ENCODE measurements around the gene RASSF7. TPM values are rescaled to one million over a fixed set of nuclear protein-coding genes. Genes with fewer than 3 reads are reported as not detected.

Gene RASSF7
- total RNA-seq, 1 donor from 2014 or later, result 45.5 TPM

DNA sequence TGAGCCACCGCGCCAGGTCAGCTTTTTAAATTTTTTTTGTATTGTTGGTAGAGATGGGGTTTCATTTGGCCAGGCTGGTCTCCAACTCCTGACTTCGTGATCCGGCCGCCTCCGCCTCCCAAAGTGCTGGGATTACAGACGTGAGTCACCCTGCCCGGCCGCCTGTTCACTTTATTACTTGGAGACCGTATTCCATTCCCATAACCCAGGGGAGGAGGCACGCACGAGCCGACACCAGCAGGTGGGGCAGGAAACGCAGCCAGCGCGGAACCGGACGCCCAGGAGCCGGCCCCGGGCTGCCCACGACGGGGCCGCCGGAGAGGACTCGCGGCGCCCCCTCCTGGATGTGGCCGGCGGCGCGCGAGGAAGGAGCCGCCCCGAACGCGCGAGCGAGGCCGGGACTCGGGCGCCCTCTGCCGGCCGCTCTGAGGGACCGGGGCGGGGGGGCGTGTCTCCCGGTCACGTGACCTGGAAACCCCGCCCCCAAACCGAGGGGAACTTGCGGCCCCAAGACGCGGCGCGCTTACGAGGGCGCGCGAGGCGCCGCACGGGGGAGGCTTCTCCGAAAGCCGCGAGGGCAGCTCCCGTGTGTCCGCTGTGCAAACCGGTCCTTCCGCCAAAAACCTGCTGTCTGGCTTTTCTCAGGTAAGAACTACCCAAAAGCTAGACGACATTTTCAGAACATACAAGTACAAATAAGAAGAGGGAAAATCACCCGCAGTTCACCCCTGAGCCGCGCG lies 42.1 kb upstream of the RASSF7 start:
- no peaks in the 10 kb centered on the region for H3K27me3 ChIP-seq (ENCODE audit: control insufficient read depth, insufficient read depth, low read length)
- H3K36me3 ChIP-seq (ENCODE audit: control insufficient read depth, insufficient read depth, low read length), result no peaks in the 10 kb centered on the region
- DNase-seq (ENCODE audit: low read depth) (peak; percentile 93), FAIRE-seq (no peak)
- TF ChIP-seq, protein P1, sequence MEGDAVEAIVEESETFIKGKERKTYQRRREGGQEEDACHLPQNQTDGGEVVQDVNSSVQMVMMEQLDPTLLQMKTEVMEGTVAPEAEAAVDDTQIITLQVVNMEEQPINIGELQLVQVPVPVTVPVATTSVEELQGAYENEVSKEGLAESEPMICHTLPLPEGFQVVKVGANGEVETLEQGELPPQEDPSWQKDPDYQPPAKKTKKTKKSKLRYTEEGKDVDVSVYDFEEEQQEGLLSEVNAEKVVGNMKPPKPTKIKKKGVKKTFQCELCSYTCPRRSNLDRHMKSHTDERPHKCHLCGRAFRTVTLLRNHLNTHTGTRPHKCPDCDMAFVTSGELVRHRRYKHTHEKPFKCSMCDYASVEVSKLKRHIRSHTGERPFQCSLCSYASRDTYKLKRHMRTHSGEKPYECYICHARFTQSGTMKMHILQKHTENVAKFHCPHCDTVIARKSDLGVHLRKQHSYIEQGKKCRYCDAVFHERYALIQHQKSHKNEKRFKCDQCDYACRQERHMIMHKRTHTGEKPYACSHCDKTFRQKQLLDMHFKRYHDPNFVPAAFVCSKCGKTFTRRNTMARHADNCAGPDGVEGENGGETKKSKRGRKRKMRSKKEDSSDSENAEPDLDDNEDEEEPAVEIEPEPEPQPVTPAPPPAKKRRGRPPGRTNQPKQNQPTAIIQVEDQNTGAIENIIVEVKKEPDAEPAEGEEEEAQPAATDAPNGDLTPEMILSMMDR (IDR thresholded peaks at IDR 0.05; ENCODE audit: insufficient read depth, low read length, severe bottlenecking), result peak; percentile 86
- H3K4me3 ChIP-seq (ENCODE audit: low read depth, low read length), result peak overlapping the region; percentile 2

DNA sequence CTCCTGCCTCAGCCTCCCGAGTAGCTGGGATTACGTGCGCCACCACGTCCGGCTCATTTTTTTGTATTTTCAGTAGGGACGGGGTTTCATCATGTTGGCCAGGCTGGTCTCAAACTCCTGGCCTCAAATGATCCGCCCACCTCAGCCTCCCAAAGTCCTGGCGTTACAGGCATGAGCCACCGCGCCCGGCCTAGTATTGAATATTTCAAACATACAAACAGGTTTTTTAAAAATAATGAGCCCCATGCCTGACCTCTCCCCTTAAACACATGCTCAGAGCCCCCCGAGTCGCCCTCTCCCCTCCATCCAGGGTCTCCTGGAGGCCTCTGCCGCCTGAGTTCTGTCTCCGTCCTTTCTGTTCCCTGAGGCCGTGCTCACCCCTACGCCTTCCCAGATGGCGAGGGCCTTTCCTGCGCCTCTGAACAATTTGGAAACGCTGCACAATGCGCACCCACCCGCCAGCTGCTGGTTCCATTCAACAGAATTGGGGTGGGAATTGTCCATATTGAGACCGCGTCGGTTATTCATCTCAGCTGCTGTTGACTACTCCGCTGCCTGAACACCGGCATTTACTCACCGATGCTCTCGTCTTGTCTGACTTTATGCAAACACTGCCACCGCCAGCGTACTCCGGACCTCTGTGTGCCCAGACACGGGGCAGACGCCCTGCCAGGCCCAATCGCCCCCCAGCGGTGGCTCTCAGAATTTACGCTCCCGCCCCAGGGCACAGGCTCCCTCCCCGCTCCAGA lies 40.2 kb upstream of the RASSF7 start:
- FAIRE-seq, result no peak

DNA sequence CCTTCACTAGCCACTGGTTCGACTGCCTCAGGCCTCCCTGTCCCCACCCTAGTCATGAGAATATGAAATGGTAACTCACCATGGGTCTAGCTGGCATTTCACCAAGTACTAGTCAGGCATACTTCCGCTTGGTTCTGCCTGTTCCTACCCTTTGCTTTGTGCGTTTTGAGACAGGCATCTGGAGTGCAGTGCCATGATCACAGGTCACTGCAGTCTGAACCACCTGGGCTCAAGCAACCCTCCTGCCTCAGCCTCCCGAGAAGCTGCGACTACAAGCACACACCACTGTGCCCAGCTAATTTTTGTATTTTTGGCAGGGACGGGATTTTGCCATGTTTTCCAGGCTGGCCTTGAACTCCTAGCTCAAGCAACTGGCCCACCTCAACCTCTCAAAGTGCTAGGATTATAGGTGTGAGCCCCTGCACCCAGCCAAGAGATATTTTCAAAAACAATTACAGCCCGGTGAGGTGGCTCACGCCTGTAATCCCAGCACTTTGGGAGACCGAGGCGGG lies 39.5 kb upstream of the RASSF7 start:
- Histone ChIP-seq H3K4me3 (ENCODE audit: low read depth, low read length) (no peak overlapping the region), H3K27me3 (ENCODE audit: control insufficient read depth, insufficient read depth, low read length) (no peaks in the 10 kb centered on the region), H3K36me3 (ENCODE audit: control insufficient read depth, insufficient read depth, low read length) (no peaks in the 10 kb centered on the region)
- FAIRE-seq, result no peak
- no peak for DNase-seq (ENCODE audit: low read depth)
- TF ChIP-seq, protein P1 (IDR thresholded peaks at IDR 0.05; ENCODE audit: insufficient read depth, low read length, severe bottlenecking), result no peak

More for the DNA sequence above, 40.2 kb upstream of the RASSF7 start:
- TF ChIP-seq, protein P1 (IDR thresholded peaks at IDR 0.05; ENCODE audit: insufficient read depth, low read length, severe bottlenecking), result peak; percentile 2
- H3K4me3 ChIP-seq (ENCODE audit: low read depth, low read length), result no peak overlapping the region
- no peaks in the 10 kb centered on the region for H3K36me3 ChIP-seq (ENCODE audit: control insufficient read depth, insufficient read depth, low read length)
- no peaks in the 10 kb centered on the region for H3K27me3 ChIP-seq (ENCODE audit: control insufficient read depth, insufficient read depth, low read length)
- DNase-seq (ENCODE audit: low read depth), result no peak

DNA sequence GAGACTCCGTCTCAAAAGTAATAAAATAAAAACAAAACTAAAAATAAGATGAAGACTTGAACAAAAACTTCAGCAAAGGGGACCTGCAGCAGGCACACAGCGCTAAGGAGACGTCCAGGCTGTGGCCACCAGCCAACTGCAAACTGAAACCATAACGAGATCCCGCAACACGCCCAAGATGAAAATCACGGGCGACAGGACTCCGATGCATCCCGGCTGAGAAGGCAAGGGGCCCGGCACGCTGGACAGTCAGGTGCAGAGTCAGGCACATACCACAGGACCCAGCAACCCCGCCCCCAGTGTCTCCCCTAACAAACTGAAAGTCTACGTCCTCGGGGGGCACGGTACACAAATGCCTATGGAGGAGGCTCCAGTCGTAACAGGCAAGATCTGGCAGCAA lies 34.6 kb upstream of the RASSF7 start:
- DNase-seq (ENCODE audit: low read depth) (no peak), FAIRE-seq (no peak)
- Histone ChIP-seq H3K27me3 (ENCODE audit: control insufficient read depth, insufficient read depth, low read length) (no peaks in the 10 kb centered on the region), H3K4me3 (ENCODE audit: low read depth, low read length) (no peak overlapping the region), H3K36me3 (ENCODE audit: control insufficient read depth, insufficient read depth, low read length) (peaks cover 2% of the 10 kb centered on the region)
- TF ChIP-seq, protein P1 (IDR thresholded peaks at IDR 0.05; ENCODE audit: insufficient read depth, low read length, severe bottlenecking), result no peak

DNA sequence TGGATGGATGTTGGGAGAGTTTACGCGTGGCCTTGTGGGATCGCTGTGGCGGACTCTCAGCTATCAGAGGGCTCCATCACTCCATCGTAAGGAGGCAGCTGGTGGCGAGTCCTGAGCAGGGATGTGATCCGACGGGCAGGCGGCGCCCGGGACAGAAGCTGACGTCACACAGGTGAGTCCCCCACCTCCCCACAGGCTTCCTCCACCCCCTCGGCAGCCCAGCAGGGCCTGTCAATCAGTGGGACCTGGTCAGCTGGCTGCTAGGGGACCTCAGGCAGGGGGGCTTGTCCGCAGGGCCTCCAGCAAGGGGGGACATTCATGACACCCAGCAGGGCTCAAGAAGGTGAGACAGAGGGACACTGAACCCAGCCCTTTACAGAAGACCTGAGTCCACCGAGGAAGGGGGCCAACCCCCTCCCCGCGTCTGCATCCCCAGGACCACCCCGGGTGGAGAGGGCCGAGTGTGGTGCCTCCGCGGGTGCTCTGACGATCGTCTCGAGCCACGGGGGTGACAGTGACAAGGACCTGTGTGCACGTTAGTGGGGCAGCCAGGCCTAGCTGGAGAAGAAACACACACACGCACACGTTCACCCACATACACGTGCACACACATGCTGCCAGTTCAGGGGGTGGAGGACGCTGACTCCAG lies 32.5 kb upstream of the RASSF7 start:
- DNase-seq (ENCODE audit: low read depth), result no peak
- Histone ChIP-seq H3K27me3 (ENCODE audit: control insufficient read depth, insufficient read depth, low read length) (no peaks in the 10 kb centered on the region), H3K4me3 (ENCODE audit: low read depth, low read length) (no peak overlapping the region), H3K36me3 (ENCODE audit: control insufficient read depth, insufficient read depth, low read length) (peaks cover 17% of the 10 kb centered on the region)
- no peak for FAIRE-seq
- TF ChIP-seq, protein P1 (IDR thresholded peaks at IDR 0.05; ENCODE audit: insufficient read depth, low read length, severe bottlenecking), result no peak
